ENCODE data around the gene RANBP17. TPM values are rescaled to one million over a fixed set of nuclear protein-coding genes. Genes with fewer than 3 reads are reported as not detected.

Gene RANBP17
- total and polyA plus RNA-seq, 2 experiments from 2014 or later: 43.8 to 53.1 TPM

GRCh38 chr5:171314728-171315385 lies 453.0 kb downstream of the RANBP17 start:
- DNase-seq (ENCODE audit: low spot score): peak; percentile 54
- TF ChIP-seq POLR2AphosphoS5 (IDR thresholded peaks at IDR 0.05; ENCODE audit: low read depth): no peak
- peak; percentile 53 for TF ChIP-seq EZH2 (IDR thresholded peaks at IDR 0.05; ENCODE audit: low read depth, unreplicated experiment)
- peaks cover 50% of the 10 kb centered on the region for H3K4me1 ChIP-seq (ENCODE audit: insufficient read depth)
- no peak overlapping the region for H3K27ac ChIP-seq (ENCODE audit: low read depth)
- Mint-ChIP-seq H3K4me1 (peaks cover 45% of the 10 kb centered on the region), H3K9me3 (peaks cover 14% of the 10 kb centered on the region; the same call in 2 of the 3 replicates), H3K27me3 (ENCODE audit: insufficient read depth, low read depth, poor library complexity) (peaks cover 98% of the 10 kb centered on the region), H3K4me3 (peak overlapping the region; percentile 36; the same call in 1 of the 3 replicates), H3K36me3 (ENCODE audit: low read depth) (no peaks in the 10 kb centered on the region; the same call in 2 of the 3 replicates), H3K27ac (no peak overlapping the region)
- no peak overlapping the region for H2AFZ ChIP-seq
- peak overlapping the region; percentile 39 for H3K4me3 ChIP-seq
- peaks cover 14% of the 10 kb centered on the region for H4K20me1 ChIP-seq (replicated peaks; ENCODE audit: insufficient read depth)
- peaks cover 19% of the 10 kb centered on the region; the same call in 1 of the 2 replicates for H3F3A ChIP-seq (replicated peaks; ENCODE audit: low read depth)
- H3K9me2 ChIP-seq (ENCODE audit: insufficient read depth): no peaks in the 10 kb centered on the region
- H3K4me2 ChIP-seq: peak overlapping the region; percentile 66
- ATAC-seq: peak; percentile 1
- H3K79me2 ChIP-seq (replicated peaks; ENCODE audit: insufficient read depth): no peaks in the 10 kb centered on the region
- peaks cover 100% of the 10 kb centered on the region for H3K27me3 ChIP-seq (ENCODE audit: insufficient read depth)
- no peaks in the 10 kb centered on the region for H3K36me3 ChIP-seq (ENCODE audit: insufficient read depth)

GRCh38 chr5:171315386-171315891 lies 453.6 kb downstream of the RANBP17 start:
- H3K4me1 Mint-ChIP-seq: peaks cover 45% of the 10 kb centered on the region
- H3K4me3 ChIP-seq: peak overlapping the region; percentile 39
- no peaks in the 10 kb centered on the region; the same call in 2 of the 3 replicates for H3K36me3 Mint-ChIP-seq (ENCODE audit: low read depth)
- H3K9me3 Mint-ChIP-seq: peaks cover 14% of the 10 kb centered on the region; the same call in 2 of the 3 replicates
- no peaks in the 10 kb centered on the region for H3K36me3 ChIP-seq (ENCODE audit: insufficient read depth)
- H3K27ac ChIP-seq (ENCODE audit: low read depth): no peak overlapping the region
- H3K27me3 ChIP-seq (ENCODE audit: insufficient read depth): peaks cover 100% of the 10 kb centered on the region
- no peak overlapping the region for H3K4me3 Mint-ChIP-seq
- no peaks in the 10 kb centered on the region for H3K79me2 ChIP-seq (replicated peaks; ENCODE audit: insufficient read depth)
- H3K9me2 ChIP-seq (ENCODE audit: insufficient read depth): no peaks in the 10 kb centered on the region
- no peak overlapping the region for H2AFZ ChIP-seq
- H3K4me1 ChIP-seq (ENCODE audit: insufficient read depth): peaks cover 56% of the 10 kb centered on the region
- H3K27me3 Mint-ChIP-seq (ENCODE audit: insufficient read depth, low read depth, poor library complexity): peaks cover 98% of the 10 kb centered on the region
- DNase-seq (ENCODE audit: low spot score): peak; percentile 59
- H3F3A ChIP-seq (replicated peaks; ENCODE audit: low read depth): peaks cover 19% of the 10 kb centered on the region; the same call in 1 of the 2 replicates
- H3K4me2 ChIP-seq: peak overlapping the region; percentile 66; the same call in 1 of the 2 replicates
- H3K27ac Mint-ChIP-seq: no peak overlapping the region
- peaks cover 14% of the 10 kb centered on the region for H4K20me1 ChIP-seq (replicated peaks; ENCODE audit: insufficient read depth)
- ATAC-seq: peak; percentile 1; the same call in 2 of the 3 replicates
- TF ChIP-seq POLR2AphosphoS5 (IDR thresholded peaks at IDR 0.05; ENCODE audit: low read depth) (no peak), EZH2phosphoT487 (IDR thresholded peaks at IDR 0.05; ENCODE audit: unreplicated experiment) (peak; percentile 71), ZNF462 (CRISPR knock-in tag; IDR thresholded peaks at IDR 0.05) (no peak), JUNB (IDR thresholded peaks at IDR 0.05; ENCODE audit: unreplicated experiment) (no peak), EZH2 (IDR thresholded peaks at IDR 0.05; ENCODE audit: low read depth, unreplicated experiment) (peak; percentile 68), CREB1 (CRISPR knock-in tag; IDR thresholded peaks at IDR 0.05; ENCODE audit: low read depth) (no peak), ZNF114 (CRISPR knock-in tag; IDR thresholded peaks at IDR 0.05) (no peak), CTCF (conservative IDR thresholded peaks at IDR 0.05; ENCODE audit: low read depth in 2 of 2) (no peak)

All from GM23338 (cell line).